ENCODE data around the gene ASCL4.

- TF ChIP-seq CTCF (IDR thresholded peaks at IDR 0.05) (no peak), POLR2A (IDR thresholded peaks at IDR 0.05) (no peak)
Observed at GRCh38 chr12:107760207-107760808, 14.2 kb upstream of the ASCL4 start.

All from lower leg skin (tissue), 3 donors.